ENCODE measurements around the gene ELL2. TPM values are rescaled to one million over a fixed set of nuclear protein-coding genes. Genes with fewer than 3 reads are reported as not detected.

ELL2 gene
- total RNA-seq, 1 experiment from 2014 or later, result 27.5 TPM

- peaks cover 2 to 11% of the 10 kb centered on the region in 2 experiments; a peak in 3 of 4 replicates for H3K4me1 Mint-ChIP-seq
Observed at GRCh38 chr5:95996904-95997723, 35.5 kb upstream of the ELL2 start.

More at GRCh38 chr5:95996904-95997723, 35.5 kb upstream of the ELL2 start:
- no peak overlapping the region for H4K91ac ChIP-seq (ENCODE audit: insufficient read length, low read depth, low read length)
- H3K56ac ChIP-seq (ENCODE audit: insufficient read length, low read depth, low read length), result no peak overlapping the region
- H3K4me1 ChIP-seq (ENCODE audit: insufficient read depth, low read length), result no peaks in the 10 kb centered on the region
- H3K9me3 ChIP-seq (ENCODE audit: control insufficient read depth, low read depth, low read length), result no peaks in the 10 kb centered on the region
- no peak overlapping the region for H3K9ac ChIP-seq (ENCODE audit: extremely low read depth, insufficient read length, low read length)
- H3K79me1 ChIP-seq (ENCODE audit: insufficient read depth, low read depth, low read length, poor library complexity, severe bottlenecking), result no peaks in the 10 kb centered on the region
- H3K79me2 ChIP-seq (ENCODE audit: insufficient read depth, low read length), result no peaks in the 10 kb centered on the region
- H3T11ph ChIP-seq (ENCODE audit: low read length), result no peak overlapping the region
- no peaks in the 10 kb centered on the region for H4K20me1 ChIP-seq (ENCODE audit: control insufficient read depth, insufficient read depth, insufficient read length)
- Mint-ChIP-seq H3K9me3 (peaks cover 0 to 2% of the 10 kb centered on the region in 2 experiments; a peak in 1 of 5 replicates), H3K4me3 (no peak overlapping the region), H3K27ac (no peak overlapping the region), H3K27me3 (ENCODE audit: low read depth) (no peaks in the 10 kb centered on the region), H3K36me3 (ENCODE audit: insufficient read depth in 1 of 3, low read depth in 3 of 3) (no peaks in the 10 kb centered on the region)
- H3K18ac ChIP-seq (ENCODE audit: insufficient read length, low read depth, low read length), result no peak overlapping the region
- H2BK120ac ChIP-seq (ENCODE audit: low read depth, low read length, poor library complexity, severe bottlenecking), result no peak overlapping the region
- no peaks in the 10 kb centered on the region for H3K27me3 ChIP-seq (ENCODE audit: insufficient read depth, low read length)
- H3K23ac ChIP-seq (ENCODE audit: insufficient read length, low read depth, low read length), result no peak overlapping the region
- H2BK5ac ChIP-seq (ENCODE audit: insufficient read length, low read length), result no peak overlapping the region
- H4K5ac ChIP-seq (ENCODE audit: insufficient read length, low read depth, low read length), result no peak overlapping the region
- H3K23me2 ChIP-seq (ENCODE audit: insufficient read length, low read depth, low read length, poor library complexity, severe bottlenecking), result no peaks in the 10 kb centered on the region
- H3K4me2 ChIP-seq (ENCODE audit: insufficient read depth, insufficient read length, low read length), result no peak overlapping the region
- H3K27ac ChIP-seq (ENCODE audit: insufficient read length, low read depth, low read length), result no peak overlapping the region
- DNase-seq, result no peak
- H2AK5ac ChIP-seq (ENCODE audit: insufficient read length, low read length), result no peak overlapping the region
- no peak overlapping the region for H2BK15ac ChIP-seq (ENCODE audit: low read depth, low read length)
- no peak overlapping the region for H2BK20ac ChIP-seq (ENCODE audit: low read depth, low read length, poor library complexity, severe bottlenecking)
- H4K8ac ChIP-seq (replicated peaks; ENCODE audit: insufficient read length, low read depth, low read length), result no peak overlapping the region
- no peak overlapping the region for H3K4ac ChIP-seq (ENCODE audit: low read depth, low read length)
- no peak overlapping the region for H2BK12ac ChIP-seq (ENCODE audit: insufficient read length, low read depth, low read length)
- no peak overlapping the region for H3K14ac ChIP-seq (ENCODE audit: insufficient read depth, low read length)
- H2AFZ ChIP-seq (ENCODE audit: low read length), result no peak overlapping the region
- TF ChIP-seq, protein P1, sequence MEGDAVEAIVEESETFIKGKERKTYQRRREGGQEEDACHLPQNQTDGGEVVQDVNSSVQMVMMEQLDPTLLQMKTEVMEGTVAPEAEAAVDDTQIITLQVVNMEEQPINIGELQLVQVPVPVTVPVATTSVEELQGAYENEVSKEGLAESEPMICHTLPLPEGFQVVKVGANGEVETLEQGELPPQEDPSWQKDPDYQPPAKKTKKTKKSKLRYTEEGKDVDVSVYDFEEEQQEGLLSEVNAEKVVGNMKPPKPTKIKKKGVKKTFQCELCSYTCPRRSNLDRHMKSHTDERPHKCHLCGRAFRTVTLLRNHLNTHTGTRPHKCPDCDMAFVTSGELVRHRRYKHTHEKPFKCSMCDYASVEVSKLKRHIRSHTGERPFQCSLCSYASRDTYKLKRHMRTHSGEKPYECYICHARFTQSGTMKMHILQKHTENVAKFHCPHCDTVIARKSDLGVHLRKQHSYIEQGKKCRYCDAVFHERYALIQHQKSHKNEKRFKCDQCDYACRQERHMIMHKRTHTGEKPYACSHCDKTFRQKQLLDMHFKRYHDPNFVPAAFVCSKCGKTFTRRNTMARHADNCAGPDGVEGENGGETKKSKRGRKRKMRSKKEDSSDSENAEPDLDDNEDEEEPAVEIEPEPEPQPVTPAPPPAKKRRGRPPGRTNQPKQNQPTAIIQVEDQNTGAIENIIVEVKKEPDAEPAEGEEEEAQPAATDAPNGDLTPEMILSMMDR (conservative IDR thresholded peaks at IDR 0.05), result no peak
